CD4-positive, alpha-beta T cell treated with Interleukin-1 beta for 1 hour (primary cell): ENCODE measurements around the gene RFX7.
A peak's percentile ranks its signal among the peaks of the same experiment; 100 is the strongest.
"Not testable (repeated sequence)": the region's sequence is repeated elsewhere in the genome, so short reads cannot be mapped to it uniquely, and the experiment has no call there.

Experiments
- DNase-seq, 2 donors: peaks; one replicate each; pipeline ENCODE4 v3.0.0-alpha.2; 2020 to 2022

RFX7 gene

GRCh38 chr15:56243163-56244037, at the start of gene RFX7:
TSS of gene RFX7 (minus strand) at chr15:56243879. CDS start at chr15:56243285, 594 bp downstream.
- peak; percentile 81 to 83 for DNase-seq

- DNase-seq, result no peak
Observed at GRCh38 chr15:56292546-56293316, 49.1 kb upstream of the RFX7 start.

GRCh38 chr15:56291741-56292140, 48.1 kb upstream of the RFX7 start:
- no peak for DNase-seq

GRCh38 chr15:56286213-56286612, 42.5 kb upstream of the RFX7 start:
- no peak for DNase-seq

GRCh38 chr15:56281145-56281544, 37.5 kb upstream of the RFX7 start:
- no peak for DNase-seq

GRCh38 chr15:56273724-56274123, 30.0 kb upstream of the RFX7 start:
- no peak for DNase-seq

- DNase-seq, result no peak
Observed at GRCh38 chr15:56272454-56272853, 28.8 kb upstream of the RFX7 start.

GRCh38 chr15:56266465-56266864, 22.8 kb upstream of the RFX7 start:
- not testable (repeated sequence) for DNase-seq

- DNase-seq, result no peak
Observed at GRCh38 chr15:56261854-56262509, 18.3 kb upstream of the RFX7 start.

GRCh38 chr15:56257306-56257705, 13.6 kb upstream of the RFX7 start:
- not testable (repeated sequence) for DNase-seq

- no peak for DNase-seq
Observed at GRCh38 chr15:56254265-56254664, 10.6 kb upstream of the RFX7 start.

- no peak for DNase-seq
Observed at GRCh38 chr15:56252386-56252785, 8.7 kb upstream of the RFX7 start.

- DNase-seq, result no peak
Observed at GRCh38 chr15:56251315-56252095, 7.8 kb upstream of the RFX7 start.

- DNase-seq, result no peak
Observed at GRCh38 chr15:56250626-56251025, 6.9 kb upstream of the RFX7 start.

GRCh38 chr15:56249092-56249491, 5.4 kb upstream of the RFX7 start:
- no peak for DNase-seq

GRCh38 chr15:56248311-56248992, 4.8 kb upstream of the RFX7 start:
- no peak for DNase-seq

- DNase-seq, result no peak
Observed at GRCh38 chr15:56247266-56247665, 3.6 kb upstream of the RFX7 start.

GRCh38 chr15:56245871-56246814, 2.5 kb upstream of the RFX7 start:
- peak; percentile 88 to 89 for DNase-seq

GRCh38 chr15:56244811-56245576, 1.3 kb upstream of the RFX7 start:
- DNase-seq, result peak; percentile 6 to 26
